Hepatocyte (in vitro differentiated cells): ENCODE results near the gene SYNPR. TPM values are rescaled to one million over a fixed set of nuclear protein-coding genes. Genes with fewer than 3 reads are reported as not detected.
A peak's percentile ranks its signal among the peaks of the same experiment; 100 is the strongest.
"Not testable (repeated sequence)": the region's sequence is repeated elsewhere in the genome, so short reads cannot be mapped to it uniquely, and the experiment has no call there.

Source experiments
- DNase-seq: peaks from one replicate; pipeline ENCODE4 v3.0.0-alpha.2; 2016; ENCODE audit warnings: low spot score
- H2AFZ ChIP-seq: fragments of 200-600 bp; sonication (generic); 2 replicates; pipeline ENCODE4 v1.6.0; 2016; ENCODE audit warnings: antibody characterized with exemption, mild to moderate bottlenecking
- H3K27ac ChIP-seq: fragments of 200-600 bp; sonication (generic); 2 replicates; pipeline ENCODE4 v1.5.1; 2016; ENCODE audit warnings: mild to moderate bottlenecking
- H3K27me3 ChIP-seq: fragments of 200-600 bp; sonication (generic); 2 replicates; pipeline ENCODE4 v1.6.1; 2016
- H3K36me3 ChIP-seq: fragments of 200-600 bp; sonication (generic); replicated peaks from 2 replicates; pipeline ENCODE4 v1.5.1; 2016; ENCODE audit warnings: low read depth; ENCODE audit not compliant: insufficient read depth
- H3K4me1 ChIP-seq: fragments of 200-600 bp; sonication (generic); 2 replicates; pipeline ENCODE4 v1.5.1; 2016; ENCODE audit warnings: mild to moderate bottlenecking, moderate library complexity; ENCODE audit not compliant: insufficient read depth
- H3K4me2 ChIP-seq: fragments of 200-600 bp; sonication (generic); 2 replicates; pipeline ENCODE4 v1.6.0; 2016
- H3K4me3 ChIP-seq: fragments of 200-600 bp; sonication (generic); 2 replicates; pipeline ENCODE4 v1.5.1; 2016; ENCODE audit warnings: mild to moderate bottlenecking
- H3K79me2 ChIP-seq: fragments of 200-600 bp; sonication (generic); 2 replicates; pipeline ENCODE4 v1.6.0; 2017; ENCODE audit warnings: mild to moderate bottlenecking
- H3K9me2 ChIP-seq: fragments of 200-600 bp; sonication (generic); replicated peaks from 2 replicates; pipeline ENCODE4 v1.6.0; 2017; ENCODE audit warnings: mild to moderate bottlenecking; ENCODE audit not compliant: insufficient read depth
- H3K9me3 ChIP-seq: fragments of 200-600 bp; sonication (generic); 2 replicates; pipeline ENCODE4 v1.5.1; 2016; ENCODE audit warnings: low read depth, mild to moderate bottlenecking
- H4K20me1 ChIP-seq: fragments of 200-600 bp; sonication (generic); 2 replicates; pipeline ENCODE4 v1.6.0; 2016; ENCODE audit warnings: mild to moderate bottlenecking; ENCODE audit not compliant: insufficient read depth, poor library complexity, severe bottlenecking
- CTCF ChIP-seq: fragments of 200-600 bp; sonication (generic); IDR thresholded peaks from 2 replicates; pipeline ENCODE4 v1.5.1; 2016; ENCODE audit warnings: antibody characterized with exemption, mild to moderate bottlenecking; ENCODE audit not compliant: poor library complexity
- EZH2 ChIP-seq: fragments of 200-600 bp; sonication (generic); IDR thresholded peaks from 2 replicates; pipeline ENCODE4 v1.6.1; 2016; ENCODE audit warnings: antibody characterized with exemption, mild to moderate bottlenecking, borderline replicate concordance
- EZH2phosphoT487 ChIP-seq: fragments of 200-600 bp; sonication (generic); IDR thresholded peaks from one replicate; pipeline ENCODE4 v1.6.1; 2018; ENCODE audit warnings: antibody characterized with exemption, mild to moderate bottlenecking, low read depth, moderate library complexity; ENCODE audit not compliant: unreplicated experiment, severe bottlenecking
- WGBS: methylation state at CpG from one replicate; pipeline ENCODE4 v1.1.6; 2016; ENCODE audit warnings: low lambda C conversion rate; ENCODE audit errors: missing lambda C conversion rate; 5-methylcytosine and 5-hydroxymethylcytosine counted together
- polyA plus RNA-seq: library from polyadenylated mRNA; unstranded; fragments of >200 nt; fragmentation: Nextera tagmentation; extraction: Ambion mirVana; gene quantifications from 2 replicates; pipeline ENCODE4 v1.2.1, GENCODE V29; 2016
- total RNA-seq: library from RNA; depleted of rRNA; stranded (reverse); fragments of >200 nt; gene quantifications from 2 replicates; pipeline ENCODE4 v1.2.3, GENCODE V29; 2014

SYNPR gene
- total and polyA plus RNA-seq, 2 experiments from 2014 or later, result 0.37 TPM; not detected in 1

- H4K20me1 ChIP-seq, result no peaks in the 10 kb centered on the region
- no peaks in the 10 kb centered on the region for H3K36me3 ChIP-seq
- no peaks in the 10 kb centered on the region for H3K79me2 ChIP-seq
- 71% methylated on average over 5 of the region's 5 CpGs for WGBS
- no peaks in the 10 kb centered on the region for H3K9me2 ChIP-seq
- no peaks in the 10 kb centered on the region for H3K4me1 ChIP-seq
- TF ChIP-seq CTCF, result no peak
- TF ChIP-seq EZH2, result no peak
- no peak for TF ChIP-seq EZH2phosphoT487
- H3K4me2 ChIP-seq, result peak overlapping the region; percentile 65
- no peak for DNase-seq
- H3K27me3 ChIP-seq, result no peaks in the 10 kb centered on the region
- no peak overlapping the region for H3K27ac ChIP-seq
- no peaks in the 10 kb centered on the region for H3K9me3 ChIP-seq
- no peak overlapping the region for H2AFZ ChIP-seq
- H3K4me3 ChIP-seq, result no peak overlapping the region
Measured at GRCh38 chr3:63644212-63644797, 366.2 kb downstream of the SYNPR start.

- Histone ChIP-seq H2AFZ (peak overlapping the region; percentile 24), H3K4me2 (peak overlapping the region; percentile 65)
- H3K4me1 ChIP-seq, H3K9me2 ChIP-seq, H3K36me3 ChIP-seq, H4K20me1 ChIP-seq, H3K27me3 ChIP-seq, H3K79me2 ChIP-seq, H3K9me3 ChIP-seq, H3K4me3 ChIP-seq, H3K27ac ChIP-seq: not testable (repeated sequence)
- DNase-seq, result peak; percentile 43
- 31% methylated on average over 25 of the region's 25 CpGs for WGBS
Measured at GRCh38 chr3:63644928-63645781, 367.0 kb downstream of the SYNPR start.

GRCh38 chr3:63652066-63652725 is 374.1 kb downstream of the SYNPR start, which contains the start of gene SNTN:
TSS of gene SNTN (plus strand) at chr3:63652675. CDS start at chr3:63652688, 13 bp downstream.
- no peak within 1 kb of the TSS for H2AFZ ChIP-seq

More at GRCh38 chr3:63652066-63652725, 374.1 kb downstream of the SYNPR start, which contains the start of gene SNTN:
- TF ChIP-seq CTCF (no peak), EZH2phosphoT487 (no peak), EZH2 (no peak)
- Histone ChIP-seq H3K9me3 (no peaks in the 10 kb centered on the region), H3K79me2 (no peaks in the 10 kb centered on the region), H3K36me3 (no peaks in the 10 kb centered on the region), H3K9me2 (no peaks in the 10 kb centered on the region), H4K20me1 (no peaks in the 10 kb centered on the region), H3K4me1 (no peaks in the 10 kb centered on the region), H3K27me3 (no peaks in the 10 kb centered on the region), H3K27ac (no peak within 1 kb of the TSS), H3K4me2 (no peak within 1 kb of the TSS), H3K4me3 (no peak within 1 kb of the TSS)
- DNase-seq, result no peak
- WGBS, result 68% methylated on average over 5 of the region's 5 CpGs
